Measurements from ENCODE around the gene GPR108. TPM values are rescaled to one million over a fixed set of nuclear protein-coding genes. Genes with fewer than 3 reads are reported as not detected.
"Not testable (repeated sequence)": the region's sequence is repeated elsewhere in the genome, so short reads cannot be mapped to it uniquely, and the experiment has no call there.

GPR108 gene
- total and polyA plus RNA-seq, 2 of the 13 experiments (the other 11 are each of a cell fraction or from before 2014, with no cell fraction given): 36.4 to 63.0 TPM

DNA sequence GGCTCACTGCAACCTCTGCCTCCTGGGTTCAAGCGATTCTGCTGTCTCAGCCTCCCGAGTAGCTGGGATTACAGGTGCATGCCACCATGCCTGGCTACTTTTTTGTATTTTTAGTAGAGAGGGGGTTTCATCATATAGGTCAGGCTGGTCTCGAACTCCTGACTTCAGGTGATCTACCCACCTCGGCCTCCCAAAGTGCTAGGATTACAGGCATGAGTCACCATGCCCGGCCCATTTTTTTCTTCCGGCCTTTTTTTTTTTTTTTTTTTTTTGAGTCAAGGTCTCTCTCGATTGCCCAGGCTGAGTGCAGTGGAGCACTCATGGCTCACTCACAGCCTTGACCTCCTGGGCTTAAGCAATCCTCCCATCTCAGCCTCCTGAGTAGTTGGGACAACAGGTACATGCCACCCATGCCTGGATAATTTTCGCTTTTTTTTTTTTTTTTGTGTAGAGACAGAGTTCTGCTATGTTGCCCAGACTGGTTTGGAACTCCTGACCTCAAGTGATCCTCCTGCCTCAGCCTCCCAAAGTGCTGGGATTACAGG lies 24.9 kb upstream of the GPR108 start:
- H3K4me1 ChIP-seq (ENCODE audit: insufficient read depth, low read length): peaks cover 32% of the 10 kb centered on the region
- CTCF ChIA-PET (ENCODE audit: low intra/inter-chr PET ratio, low total read pairs); ATAC-seq; H3K79me2 ChIP-seq (ENCODE audit: insufficient read depth, low read length); H3K4me2 ChIP-seq (ENCODE audit: low read depth, low read length); FAIRE-seq; H3K4me3 ChIP-seq (replicated peaks in 1 of 3; ENCODE audit: insufficient read depth in 1 of 3, low read depth in 2 of 3, low read length in 3 of 3); H3K9me3 ChIP-seq (ENCODE audit: low read length); H4K20me1 ChIP-seq (ENCODE audit: insufficient read depth, low read length); H3K9ac ChIP-seq (ENCODE audit: insufficient read depth, low read depth, low read length); in situ Hi-C loops (cut with HindIII; ENCODE audit: extremely low pct_ligation_motif_present, low pct_unique_long_range_greater_than_20kb); H3K36me3 ChIP-seq (replicated peaks in 1 of 2; ENCODE audit: control insufficient read depth in 1 of 2, insufficient read depth in 2 of 2, low read length in 2 of 2); intact Hi-C loops (cut with micrococcal nuclease; ENCODE audit: unreplicated experiment); H3K27ac ChIP-seq (ENCODE audit: extremely low read length, insufficient read depth, low read length); BruUV-seq (replicated peaks); H3K27me3 ChIP-seq (ENCODE audit: control insufficient read depth in 1 of 2, insufficient read depth in 2 of 2, low read length in 2 of 2); H2AFZ ChIP-seq (ENCODE audit: low read length); TF ChIP-seq NR2F6 (IDR thresholded peaks at IDR 0.05): not testable (repeated sequence)
- TF ChIP-seq CEBPB (IDR thresholded peaks at IDR 0.05; ENCODE audit: borderline replicate concordance, low read depth, low read length) (peak; percentile 7; the same call in 1 of the 2 replicates), ZNF263 (CRISPR knock-in tag; IDR thresholded peaks at IDR 0.05) (peak; percentile 83), ZMYM3 (CRISPR knock-in tag; IDR thresholded peaks at IDR 0.05) (peak; percentile 50; the same call in 1 of the 2 replicates), FOSL2 (CRISPR knock-in tag; IDR thresholded peaks at IDR 0.05) (peak; percentile 85), NR2F6 (CRISPR knock-in tag; IDR thresholded peaks at IDR 0.05) (peak; percentile 41; the same call in 1 of the 2 replicates), NR2F1 (CRISPR knock-in tag; IDR thresholded peaks at IDR 0.05) (0 out of 4 replicates have a peak, but pooled peaks of 1 of the 2 experiments have one; percentile 31), ZNF770 (CRISPR knock-in tag; IDR thresholded peaks at IDR 0.05) (peak; percentile 94), ZNF362 (CRISPR knock-in tag; IDR thresholded peaks at IDR 0.05; ENCODE audit: borderline replicate concordance) (peak; percentile 63; the same call in 1 of the 2 replicates)
- DNase-seq (ENCODE audit: low spot score): peak; percentile 31
- 48% methylated on average over 8 of the region's 8 CpGs for WGBS (ENCODE audit: low lambda C conversion rate)
- POLR2A ChIA-PET: interaction anchor here (1.9 kb wide), 1 partner anchor 10 kb away, joined by 8 read pairs; no protein-coding TSS in a partner anchor
